Endometrium (tissue), 2 donors: Measurements from ENCODE around the gene ODAD4.
A peak's percentile ranks its signal among the peaks of the same experiment; 100 is the strongest.
"Not testable (repeated sequence)": the region's sequence is repeated elsewhere in the genome, so short reads cannot be mapped to it uniquely, and the experiment has no call there.

Experiments
- FAIRE-seq: peaks from 2 replicates; lab custom pipeline; 2012; peaks lifted over from hg19 to GRCh38; lab: Jason Lieb, UNC
- donor health status: control.
- donor health status: control.

The ODAD4 gene

DNA sequence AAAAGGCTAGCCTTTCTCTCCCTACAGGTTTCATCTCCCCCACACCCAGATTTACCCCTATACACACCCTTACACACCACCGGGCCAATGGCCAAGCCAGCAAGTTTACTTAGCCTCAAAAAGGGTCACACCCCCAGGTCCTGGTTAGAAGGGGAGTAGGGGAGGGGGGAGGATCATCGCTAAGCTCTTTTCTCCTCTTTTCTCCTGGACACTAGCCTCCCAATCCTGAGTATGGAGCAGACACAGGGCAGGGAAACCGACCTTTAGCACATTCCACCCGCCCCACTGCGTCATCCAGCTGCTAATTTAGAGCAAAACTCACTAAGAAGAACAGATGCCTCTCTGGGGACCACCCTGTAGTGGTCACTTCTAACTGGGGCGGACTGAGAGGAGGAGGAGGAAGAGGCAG, 16.1 kb upstream of the ODAD4 start:
- FAIRE-seq, result no peak

DNA sequence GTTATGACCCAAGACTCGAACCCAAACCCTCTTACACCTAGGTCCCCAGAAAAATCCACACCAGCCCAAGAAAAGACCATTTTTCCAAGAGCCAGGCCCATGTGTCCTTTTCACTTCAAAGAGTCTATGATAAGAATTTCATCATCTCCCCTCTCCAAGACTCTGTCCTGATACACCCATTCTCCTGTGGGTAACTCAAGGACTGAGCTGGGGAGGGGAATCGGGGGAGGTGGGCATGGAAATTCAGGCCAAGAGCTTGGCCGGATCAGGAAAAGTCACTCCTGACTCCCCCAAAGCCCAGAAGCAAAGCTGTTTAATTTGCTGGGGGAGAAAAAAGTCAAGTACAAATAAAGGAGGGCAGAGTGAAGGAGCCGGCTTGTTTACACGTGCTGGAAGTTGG, 15.4 kb upstream of the ODAD4 start:
- no peak for FAIRE-seq

DNA sequence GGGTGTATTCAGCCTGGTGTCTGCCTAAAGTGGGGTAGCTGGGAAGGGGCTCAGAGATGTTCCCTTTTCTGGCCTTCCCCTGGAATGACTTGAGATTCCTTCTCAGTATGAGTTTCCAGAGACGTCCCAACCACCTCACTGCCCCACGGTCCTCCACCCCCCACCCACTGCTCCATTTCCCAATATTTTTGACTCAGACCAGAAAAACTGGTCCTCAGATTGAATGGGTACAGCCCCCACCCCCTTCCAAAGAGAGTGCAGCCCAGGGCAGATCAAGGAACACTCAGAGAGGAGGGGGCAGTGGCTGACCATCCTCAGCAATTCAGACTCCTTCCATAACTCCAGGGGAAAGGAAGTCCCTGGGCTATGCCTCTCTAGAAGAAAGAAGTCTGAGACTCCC, 14.9 kb upstream of the ODAD4 start:
- FAIRE-seq, result no peak

DNA sequence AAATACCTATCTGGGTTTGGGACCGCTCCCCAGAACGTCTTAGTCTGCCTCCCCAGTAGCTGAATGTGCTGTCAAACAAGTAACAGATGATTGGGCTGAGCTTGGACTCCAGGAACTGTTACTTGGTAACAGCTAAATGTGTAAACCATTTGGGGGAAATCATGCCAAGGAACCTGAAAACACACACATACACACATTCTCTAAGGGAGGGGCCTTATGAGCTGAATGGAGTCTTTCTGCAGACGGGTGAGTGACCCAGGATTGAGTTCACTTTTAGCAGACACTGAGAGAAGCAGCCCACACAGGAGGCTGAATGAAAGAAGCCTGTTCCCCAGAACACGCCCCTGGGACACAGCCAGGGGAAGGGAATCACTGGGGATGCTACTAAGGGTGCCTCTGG, 13.2 kb upstream of the ODAD4 start:
- FAIRE-seq, result no peak

DNA sequence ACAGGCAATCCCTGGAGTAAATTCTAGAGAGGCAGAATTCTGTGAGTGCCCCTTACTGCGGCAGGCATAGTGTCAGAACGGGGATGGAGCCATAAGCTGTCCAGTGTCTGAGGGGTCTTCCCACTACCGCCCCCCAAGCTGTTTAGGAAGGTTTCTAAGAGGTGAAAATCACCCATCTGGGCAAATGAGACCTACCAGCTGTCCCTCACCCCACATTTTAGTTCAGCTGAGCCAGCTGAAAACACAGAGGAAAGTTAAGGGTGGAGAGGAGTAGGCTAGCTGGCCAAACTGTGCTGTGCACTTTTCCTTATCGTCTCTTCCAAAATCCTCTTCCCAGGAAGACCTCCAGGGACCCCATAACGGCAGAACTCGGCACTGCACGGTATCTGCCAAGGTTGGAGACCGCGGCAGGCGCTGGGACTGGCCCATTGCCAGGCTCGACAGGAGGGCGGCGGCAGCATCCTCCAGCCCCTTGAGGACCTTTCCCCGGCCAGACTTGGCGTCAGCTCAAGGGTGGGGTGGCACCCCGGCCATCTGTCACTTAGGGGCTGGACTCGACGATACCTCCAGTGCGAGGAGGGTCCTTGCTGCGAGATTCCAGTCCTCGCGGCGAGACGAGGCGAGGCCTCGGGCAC, 12.6 kb upstream of the ODAD4 start:
- FAIRE-seq, result no peak

DNA sequence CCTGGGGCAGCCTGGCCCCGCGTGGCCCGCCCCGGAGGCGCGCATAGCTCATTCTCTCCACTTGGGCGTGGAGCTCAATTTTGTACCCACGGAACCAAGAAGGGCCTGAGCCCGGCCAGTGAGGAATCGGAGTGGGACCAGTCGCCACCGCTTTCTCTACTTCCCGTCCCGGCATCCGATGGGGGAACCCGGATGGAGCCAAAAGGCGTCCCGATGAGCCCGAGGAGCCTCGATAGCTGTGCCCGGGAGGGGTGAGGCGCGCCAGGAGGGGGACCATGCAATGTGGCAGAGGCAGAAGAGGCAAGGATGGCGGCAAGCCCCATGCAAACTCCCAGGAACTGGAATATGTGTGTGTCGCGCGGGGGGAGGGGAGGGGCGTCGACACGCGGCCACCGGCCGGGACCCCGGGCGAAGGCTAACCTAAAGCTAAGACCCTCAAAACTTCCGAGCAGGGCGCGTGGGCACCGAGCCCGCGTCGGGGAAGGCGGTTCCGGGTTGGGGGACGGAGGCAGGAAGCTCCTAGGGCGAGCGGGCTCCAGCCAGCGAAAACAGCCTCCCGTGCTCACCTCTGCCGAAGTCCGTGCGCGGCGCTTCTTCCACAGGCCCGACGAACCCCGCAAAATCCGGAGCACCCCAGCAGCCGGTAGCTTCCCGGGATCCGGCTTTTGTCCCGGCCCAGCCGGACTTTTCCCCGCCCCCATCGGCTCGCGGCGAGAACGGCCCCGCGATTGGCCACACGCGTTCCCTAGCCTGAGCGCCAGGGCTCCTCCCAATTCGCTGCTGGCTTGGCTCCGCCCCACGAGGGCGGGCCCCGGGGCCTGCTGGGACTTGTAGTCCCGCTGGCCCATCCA, 11.9 kb upstream of the ODAD4 start, which contains the start of gene ACLY:
Gene ACLY (minus strand): TSS at position 638 of the 851 bp plus-strand sequence. CDS start 5,078 bp downstream, outside the sequence.
- FAIRE-seq, result peak; percentile 72

DNA sequence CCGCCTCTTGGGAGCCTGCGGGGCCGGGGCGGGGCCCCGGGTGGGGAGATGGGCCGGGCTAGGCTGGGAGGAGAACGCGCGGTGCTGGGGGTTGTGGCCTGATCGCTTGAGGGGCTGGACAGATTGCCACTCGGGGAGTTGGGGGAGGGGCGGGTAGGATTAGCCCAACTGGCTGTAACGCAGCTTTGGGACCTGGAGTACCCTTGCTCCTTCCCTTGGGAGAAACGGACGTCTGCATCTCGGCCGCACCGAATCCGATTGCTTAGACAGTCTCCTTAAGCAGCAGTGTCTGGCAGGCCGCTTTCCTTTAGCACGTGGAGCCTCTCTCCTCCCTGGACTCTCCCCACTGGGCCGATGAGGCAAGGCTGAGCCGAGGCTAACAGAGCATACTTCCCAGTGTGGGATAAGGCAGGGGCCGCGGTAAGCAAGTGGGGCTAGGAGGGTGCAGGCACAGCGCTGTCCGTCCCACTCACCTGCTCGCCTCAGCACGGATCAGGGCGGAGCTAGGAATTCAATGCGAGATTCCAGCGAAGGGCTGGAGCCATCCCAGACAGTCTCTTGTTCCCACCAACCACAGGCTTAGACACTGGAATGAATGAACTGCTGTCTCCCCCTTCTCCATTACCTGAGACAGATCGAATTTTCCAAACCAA, 11.1 kb upstream of the ODAD4 start:
- FAIRE-seq, result no peak

DNA sequence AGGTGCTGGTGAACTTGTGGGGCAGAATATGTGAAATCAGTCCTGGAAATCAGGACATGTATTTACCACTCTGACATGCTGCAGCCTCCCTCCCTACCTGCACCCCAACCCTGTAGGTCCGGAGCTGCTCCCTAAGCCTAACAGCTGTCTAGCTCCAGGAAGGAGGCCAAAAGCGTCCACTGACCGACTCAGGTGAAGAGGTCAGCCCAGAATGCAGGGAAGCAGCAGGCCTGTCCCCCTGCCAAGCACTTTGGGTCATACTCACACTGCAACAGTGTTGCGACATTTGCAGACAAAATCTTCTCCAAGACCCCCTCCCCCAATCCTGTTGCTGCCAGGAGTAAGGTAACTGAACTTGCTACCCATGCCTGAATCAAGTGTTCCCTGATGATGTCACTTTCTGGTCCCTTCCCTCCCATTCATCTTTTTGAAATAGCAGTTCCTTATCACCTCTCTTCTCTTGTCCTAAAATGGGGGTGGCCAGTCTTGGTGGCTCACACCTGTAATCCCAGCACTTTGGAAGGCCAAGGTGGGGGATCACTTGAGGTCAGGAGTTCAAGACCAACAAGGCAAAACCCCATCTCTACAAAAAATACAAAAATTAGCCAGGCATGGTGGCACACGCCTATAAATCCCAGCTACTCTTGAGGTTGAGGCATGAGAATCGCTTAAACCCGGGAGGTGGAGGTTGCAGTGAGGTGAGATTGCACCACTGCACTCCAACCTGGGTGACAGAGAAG, 10.4 kb upstream of the ODAD4 start:
- no peak for FAIRE-seq

DNA sequence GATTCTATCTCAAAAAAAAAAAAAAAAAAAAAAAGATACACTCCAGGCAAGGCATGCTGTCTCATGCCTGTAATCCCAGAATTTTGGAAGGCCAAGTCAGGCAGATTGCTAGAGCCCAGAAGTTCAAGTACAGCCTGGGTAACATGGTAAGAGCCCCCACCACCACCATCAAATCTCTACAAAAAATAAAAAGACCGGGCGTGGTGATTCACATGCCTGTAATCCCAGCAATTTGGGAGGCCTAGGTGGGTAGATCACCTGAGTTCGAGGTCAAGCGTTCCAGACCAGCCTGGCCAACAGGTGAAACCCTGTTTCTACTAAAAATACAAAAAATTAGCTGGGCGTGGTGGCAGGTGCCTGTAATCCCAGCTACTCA, 9.8 kb upstream of the ODAD4 start:
- FAIRE-seq, result no peak

DNA sequence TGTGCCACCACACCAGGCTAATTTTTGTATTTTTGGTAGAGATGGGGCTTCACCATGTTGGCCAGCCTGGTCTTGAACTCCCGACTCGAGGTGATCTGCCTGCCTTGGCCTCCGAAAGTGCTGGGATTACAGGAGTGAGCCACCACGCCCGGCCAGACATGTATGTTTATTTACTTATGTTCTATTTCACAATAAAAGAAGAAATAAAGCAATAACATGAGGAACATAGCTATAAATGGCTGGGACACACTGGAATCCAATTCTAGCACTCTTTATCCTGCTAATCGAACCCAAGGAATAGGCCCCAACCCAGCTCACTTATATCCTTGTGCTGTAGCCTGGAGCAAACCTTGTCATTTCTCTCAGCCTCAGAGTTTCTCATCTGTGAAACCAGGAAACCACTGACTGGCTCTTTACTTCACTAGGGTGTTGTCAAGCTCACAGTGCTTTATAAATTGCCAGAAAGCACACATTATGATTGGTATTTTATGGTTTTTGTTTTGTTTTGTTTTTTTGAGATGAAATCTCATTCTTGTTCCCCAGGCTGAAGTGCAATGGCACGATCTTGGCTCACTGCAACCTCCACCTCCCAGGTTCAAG, 4.3 kb upstream of the ODAD4 start:
- FAIRE-seq, result no peak

DNA sequence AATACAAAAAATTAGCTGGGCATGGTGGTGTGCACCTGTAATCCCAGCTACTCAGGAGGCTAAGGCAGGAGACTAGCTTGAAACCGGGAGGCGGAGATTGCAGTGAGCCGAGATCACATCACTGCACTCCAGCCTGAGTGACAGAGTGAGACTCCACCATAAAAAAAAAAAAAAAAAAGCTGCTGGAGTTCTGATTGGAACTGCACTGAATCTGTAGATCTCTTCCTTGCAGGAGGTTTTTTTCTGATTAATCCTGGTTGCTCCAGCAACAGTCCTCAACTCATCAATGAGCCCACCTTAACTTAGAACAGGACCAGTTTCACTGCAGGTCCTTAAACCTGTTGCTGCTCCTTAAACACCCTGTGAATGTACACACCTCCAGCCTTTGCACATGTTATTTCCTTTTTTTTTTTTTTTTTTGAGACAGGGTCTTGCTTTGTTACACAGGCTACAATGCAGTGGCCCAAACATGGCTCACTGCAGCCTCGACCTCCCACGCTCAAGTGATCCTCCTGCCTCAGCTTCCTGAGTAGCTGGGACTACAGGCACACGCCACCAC, 1.6 kb upstream of the ODAD4 start:
- FAIRE-seq, result no peak

DNA sequence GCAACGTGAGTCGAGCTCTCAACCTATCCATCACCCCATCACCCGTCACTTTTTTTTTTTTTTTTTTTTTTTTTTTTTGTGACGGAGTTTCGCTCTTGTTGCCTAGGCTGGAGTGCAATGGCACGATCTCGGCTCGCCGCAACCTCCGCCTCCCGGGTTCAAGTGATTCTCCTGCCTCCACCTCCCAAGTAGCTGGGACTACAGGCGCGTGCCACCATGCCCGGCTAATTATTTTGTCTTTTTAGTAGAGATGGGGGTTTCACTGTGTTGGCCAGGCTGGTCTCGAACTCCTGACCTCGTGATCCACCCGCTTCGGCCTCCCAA, 378 bp downstream of the ODAD4 start:
- FAIRE-seq, result not testable (repeated sequence)

DNA sequence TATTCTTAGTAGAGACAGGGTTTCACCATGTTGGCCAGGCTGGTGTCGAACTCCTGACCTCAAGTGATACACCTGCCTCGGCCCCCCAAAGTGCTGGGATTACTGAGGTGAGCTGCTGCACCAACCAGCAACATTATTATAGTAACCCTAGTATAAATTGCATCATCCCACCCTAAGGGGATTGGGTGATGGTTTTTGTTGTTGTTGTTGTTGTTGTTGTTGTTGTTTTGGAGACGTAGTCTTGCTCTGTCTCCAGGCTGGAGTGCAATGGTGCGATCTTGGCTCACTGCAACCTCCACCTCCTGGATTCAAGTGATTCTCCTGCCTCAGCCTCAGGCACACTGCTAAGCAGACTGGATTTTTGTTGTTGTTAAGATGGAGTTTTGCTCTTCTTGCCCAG, 1.3 kb downstream of the ODAD4 start:
- not testable (repeated sequence) for FAIRE-seq

DNA sequence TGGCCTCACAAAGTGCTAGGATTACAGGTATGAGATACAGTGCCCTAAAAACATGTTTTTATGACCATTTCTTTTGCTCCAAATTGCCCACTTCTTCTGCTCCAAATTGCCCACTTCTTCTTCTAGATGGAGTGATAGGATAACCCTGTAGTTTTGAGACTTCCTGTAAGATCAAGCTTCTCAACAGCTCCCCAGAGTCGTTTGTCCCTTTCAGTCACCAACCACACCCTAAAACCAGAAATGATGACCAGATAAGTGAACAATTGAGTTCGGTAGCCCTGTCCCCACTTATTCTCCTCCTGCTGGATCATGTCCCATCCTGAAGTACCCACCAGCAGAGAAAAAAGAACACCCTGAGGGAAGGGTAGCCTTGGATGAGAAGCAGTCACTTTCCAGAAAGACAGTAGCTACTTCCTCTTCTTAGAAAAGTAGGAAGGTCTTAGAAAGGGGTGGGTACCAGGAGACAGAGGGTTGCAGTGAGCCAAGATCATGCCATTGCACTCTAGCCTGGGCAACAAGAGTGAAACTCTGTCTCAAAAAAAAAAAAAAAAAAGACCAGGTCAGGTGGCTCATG, 2.5 kb downstream of the ODAD4 start:
- no peak for FAIRE-seq

DNA sequence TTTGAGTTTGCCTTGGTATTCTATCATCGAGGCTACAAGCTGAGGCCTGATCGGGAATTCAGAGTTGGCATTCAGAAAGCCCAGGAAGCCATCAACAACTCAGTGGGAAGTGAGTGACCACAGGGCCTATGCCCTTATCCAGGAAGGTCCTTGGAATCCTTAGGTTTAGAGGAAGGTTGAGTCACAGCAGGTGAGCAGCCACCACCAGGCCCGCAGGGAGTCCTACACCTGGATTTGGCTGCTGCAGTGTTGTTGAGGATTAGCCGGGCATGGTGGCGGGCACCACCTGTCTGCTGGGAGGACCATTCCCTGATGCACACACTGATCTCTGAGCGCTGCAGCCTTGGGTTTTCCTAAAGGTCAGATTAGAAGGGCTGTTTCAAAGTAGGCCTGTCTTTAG, 5.2 kb downstream of the ODAD4 start:
- FAIRE-seq, result no peak

DNA sequence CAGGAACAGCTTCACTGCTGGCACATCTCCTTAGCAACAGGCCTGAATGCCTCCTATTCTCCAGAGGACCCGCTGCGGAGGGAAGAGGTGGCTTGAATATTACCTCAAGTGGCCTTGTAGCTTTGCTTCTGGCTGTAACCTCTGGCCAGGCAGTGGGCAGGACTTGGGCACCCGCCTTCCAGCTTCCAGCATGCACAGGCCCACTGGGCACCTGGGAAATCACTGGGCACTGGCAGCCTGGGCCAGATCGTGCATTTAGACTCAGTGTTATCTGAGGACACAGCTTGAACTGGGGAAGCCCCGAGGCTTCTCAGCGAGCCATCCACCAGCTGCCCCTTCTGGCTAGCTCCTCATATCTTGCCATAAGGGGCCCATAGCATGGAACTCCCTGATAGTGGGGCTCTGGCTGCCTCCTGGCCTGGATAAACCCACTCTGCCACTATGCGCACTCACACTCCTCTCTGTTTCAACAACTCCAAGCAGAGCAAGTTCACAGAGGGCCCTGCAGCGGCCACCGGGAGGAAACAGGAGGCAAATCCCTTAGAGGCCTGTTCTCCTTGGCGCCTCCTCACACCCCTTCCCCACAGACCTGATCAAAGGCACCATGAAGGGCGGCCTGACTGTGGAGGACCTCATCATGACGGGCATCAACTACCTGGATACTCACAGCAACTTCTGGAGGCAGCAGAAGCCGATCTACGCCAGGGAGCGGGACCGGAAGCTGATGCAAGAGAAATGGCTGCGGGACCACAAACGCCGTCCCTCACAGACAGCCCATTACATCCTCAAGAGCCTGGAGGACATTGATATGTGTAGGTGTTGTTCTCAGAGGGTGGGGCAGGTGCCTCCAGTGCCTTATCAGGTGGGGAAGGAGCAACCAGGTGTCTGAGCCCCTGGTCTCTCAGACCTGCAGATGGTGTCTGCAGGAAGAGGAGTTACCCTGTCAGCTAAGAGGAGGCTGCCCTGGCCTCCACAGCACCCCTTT, 7.8 kb downstream of the ODAD4 start:
- FAIRE-seq, result no peak

DNA sequence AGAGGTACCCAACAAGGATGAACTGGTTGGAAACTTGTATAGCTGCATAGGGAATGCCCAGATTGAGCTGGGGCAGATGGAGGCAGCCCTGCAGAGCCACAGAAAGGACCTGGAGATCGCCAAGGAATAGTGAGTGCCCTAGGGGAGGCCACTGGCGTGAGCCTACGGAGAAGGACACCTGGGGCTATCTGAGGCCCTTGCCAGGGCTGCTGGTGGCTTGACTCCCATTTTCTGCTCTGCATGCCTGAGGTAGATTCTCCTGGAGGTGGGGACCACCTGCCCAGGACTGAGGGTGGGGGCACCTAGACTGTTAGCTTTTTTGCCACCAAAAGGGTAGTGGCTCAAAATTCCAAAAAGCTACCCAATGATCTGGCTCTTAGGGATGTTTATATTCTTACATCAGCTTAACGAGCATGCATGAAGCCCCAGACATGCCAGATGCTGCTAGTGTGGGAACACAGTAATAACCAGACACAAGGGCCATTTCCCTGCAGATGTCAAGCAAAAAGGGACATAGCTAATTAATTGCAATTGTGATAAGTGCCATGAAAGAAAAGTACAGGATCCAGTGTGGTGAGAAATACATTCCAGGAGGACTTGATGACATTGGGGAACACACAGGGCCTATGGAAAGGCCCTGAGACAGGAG, 8.8 kb downstream of the ODAD4 start:
- FAIRE-seq, result no peak

DNA sequence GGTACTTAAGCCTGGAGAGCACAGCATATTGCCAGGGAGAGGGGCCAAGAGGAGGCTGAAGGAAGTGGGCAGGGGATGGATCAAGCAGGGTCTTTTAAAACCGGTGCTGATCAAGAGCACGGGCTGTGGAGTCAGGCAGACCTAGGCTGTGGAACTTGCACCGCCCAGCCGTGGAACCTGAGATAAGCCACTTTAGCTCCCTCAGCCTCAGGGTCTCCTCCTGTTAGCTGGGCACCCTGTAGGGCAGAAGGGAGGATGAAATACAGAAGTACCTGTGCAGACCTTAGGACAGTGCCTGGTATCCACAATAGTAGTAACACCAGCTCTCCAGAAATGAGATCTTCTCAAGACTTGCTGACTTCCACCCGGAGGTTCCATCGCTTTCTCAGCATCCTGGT, 9.3 kb downstream of the ODAD4 start:
- no peak for FAIRE-seq

DNA sequence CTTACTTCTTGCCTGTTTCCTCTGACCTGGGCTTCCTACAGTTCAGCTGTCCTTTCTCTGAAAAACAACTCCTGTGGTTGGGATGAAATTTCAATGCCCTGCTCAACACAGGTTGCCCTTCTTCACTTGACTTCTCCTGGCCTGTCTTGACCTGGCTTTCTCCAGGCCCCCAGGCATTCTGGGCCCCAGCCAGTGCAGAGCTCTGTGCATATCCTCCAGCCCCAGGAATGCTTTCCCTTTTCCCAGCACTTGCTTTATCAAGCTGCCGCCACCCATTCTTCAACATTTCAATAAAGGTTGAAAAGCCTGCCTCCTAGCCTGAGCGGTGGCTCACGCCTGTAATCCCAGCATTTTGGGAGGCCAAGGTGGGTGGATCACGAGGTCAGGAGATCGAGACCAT, 10.8 kb downstream of the ODAD4 start:
- no peak for FAIRE-seq
